Activated T-cell treated with anti-CD3 and anti-CD28 coated beads, Interleukin-2, amount 50 U/mL, for 48 hours (primary cell): ENCODE results near the gene NAPG.
"Not testable (repeated sequence)": the region's sequence is repeated elsewhere in the genome, so short reads cannot be mapped to it uniquely, and the experiment has no call there.

Source experiments
- DNase-seq, 2 experiments: peaks; one replicate each; pipeline ENCODE4 v3.0.0-alpha.2; 2020

The NAPG gene

DNA sequence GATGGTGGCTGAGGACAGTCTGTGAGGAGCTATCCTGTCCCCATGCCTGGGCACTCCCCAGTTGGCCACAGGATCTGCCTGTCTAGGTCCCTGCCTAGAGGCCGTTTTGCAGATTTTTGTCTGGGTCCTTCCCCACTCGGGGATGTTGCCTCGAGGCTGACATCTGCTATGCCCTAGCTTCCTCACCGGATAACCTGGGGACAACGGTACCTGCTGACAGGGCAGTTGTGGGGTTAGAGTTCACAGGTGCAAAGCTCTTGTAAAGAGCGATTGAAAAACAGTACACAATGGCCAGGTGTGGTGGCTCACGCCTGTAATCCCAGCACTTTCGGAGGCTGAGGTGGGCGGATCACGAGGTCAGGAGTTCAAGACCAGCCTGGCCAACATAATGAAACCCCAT lies 30.4 kb downstream of the NAPG start:
- not testable (repeated sequence) for DNase-seq

DNA sequence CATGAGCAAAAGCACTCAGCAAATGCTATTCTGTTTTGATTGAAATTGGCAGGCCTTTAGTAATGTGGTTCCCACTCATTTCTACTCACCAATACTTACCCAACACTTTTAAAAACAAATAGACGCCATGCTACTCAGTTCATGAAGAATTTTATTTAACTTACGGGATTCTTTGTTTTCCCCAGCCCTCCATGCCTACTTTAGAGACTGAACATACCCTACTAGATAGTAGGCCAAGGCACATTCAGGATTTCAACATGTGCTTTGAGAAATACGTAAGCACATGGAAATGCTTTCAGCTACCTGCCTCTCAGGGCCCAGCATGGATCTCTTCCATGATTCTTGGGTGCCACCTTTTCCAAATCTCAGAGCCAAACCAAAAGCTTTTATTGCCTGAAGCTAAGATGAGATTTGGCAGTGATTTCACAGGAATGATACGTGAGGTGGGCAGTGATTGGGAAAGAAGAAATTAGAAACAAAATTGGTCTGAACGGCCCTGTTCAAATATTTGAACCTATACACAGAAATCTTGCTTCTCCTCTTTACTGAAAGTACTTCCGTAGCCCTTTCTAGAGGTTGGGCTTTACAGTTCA lies 31.4 kb downstream of the NAPG start:
- DNase-seq = no peak

DNA sequence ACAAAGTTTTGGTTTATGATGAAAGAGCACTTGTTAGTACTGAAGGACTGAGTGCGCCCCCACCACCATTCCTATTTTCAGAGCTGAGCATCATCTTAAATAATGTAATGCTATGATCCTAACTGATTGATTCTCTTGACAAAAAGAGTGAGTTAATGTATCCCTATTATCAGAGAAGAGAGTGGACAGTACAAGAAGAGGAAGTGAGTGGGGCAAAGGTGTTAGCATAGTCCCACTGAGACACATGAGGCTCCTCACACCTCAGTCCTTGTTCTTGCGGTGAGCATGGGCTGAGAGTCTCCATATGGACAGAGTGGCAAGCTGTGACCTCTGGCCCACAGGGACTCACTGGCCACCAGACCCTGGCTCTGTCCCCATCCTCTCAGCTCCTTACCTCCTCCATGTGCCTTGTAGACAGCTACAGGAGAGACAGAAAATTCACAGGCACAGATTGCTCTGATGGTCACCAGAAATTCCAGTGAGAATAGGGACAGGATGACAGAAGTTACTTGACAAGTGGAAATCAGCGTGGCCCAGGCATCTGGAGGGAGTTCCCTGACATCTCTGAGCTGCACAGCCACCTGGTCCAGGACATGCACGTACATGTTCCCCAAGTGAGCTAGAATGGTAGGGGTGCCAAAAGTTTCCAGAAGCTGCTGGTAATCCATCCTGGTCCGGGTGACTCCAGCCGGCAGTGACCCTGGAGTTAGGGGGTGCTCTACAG lies 32.6 kb downstream of the NAPG start:
- DNase-seq = no peak

DNA sequence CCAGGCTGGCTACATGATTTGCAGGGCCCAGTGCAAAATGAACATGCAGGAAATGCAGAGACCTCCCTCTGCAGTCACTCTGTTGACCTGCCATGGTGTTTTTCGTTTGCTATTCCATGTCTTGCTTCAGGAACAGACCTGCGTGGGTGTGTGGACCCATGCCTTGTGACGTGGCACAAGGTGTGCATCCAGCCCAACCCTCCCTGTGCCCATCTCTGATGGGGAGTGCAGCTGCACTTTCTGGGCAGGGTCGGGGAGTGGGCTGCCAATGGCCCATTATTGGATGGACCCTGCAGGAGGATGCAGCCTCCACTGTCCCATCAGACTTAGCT lies 33.1 kb downstream of the NAPG start:
- no peak for DNase-seq

DNA sequence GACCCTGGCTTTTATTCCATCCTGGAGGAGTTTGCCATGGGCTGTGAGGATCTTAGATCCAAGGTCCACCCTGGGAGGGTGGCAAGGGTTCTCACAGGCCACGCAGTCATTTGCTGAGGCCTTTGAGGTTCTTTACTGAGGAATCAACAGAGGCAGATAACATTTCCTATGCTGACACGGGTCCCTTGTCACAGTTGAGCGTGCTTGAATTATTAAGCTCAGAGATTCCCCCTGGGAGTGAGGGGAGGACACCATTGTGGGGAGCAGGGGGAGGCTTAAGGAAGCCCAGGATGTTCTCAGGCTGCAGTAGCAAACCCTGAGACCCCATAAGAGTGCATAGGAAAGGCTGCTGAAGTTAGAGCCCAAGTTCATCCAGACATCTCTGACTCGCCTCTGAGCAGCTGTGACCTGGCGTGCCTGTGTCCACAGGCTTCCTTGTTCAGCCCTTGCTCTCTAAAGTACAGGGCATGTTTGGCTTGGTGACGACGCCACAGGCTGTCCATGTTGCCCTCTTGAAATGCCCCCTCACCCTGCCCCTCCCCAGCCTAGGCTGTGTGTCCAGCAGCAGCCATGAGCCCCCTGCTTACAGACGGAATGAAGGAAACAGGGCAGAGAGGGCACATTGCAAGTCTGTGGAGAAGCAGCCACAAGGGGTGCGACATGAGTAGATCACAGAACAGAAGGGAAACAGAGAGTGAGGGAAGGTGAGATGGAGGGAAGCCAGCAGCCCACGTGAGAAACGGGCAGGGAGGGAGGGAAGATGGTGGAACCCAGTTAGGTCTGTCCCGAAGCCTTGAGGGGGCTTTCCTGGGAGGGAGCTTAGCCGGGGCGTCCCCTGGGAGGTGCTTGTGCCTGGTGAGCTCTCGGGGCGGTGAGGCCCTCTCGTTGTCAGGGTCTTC lies 34.0 kb downstream of the NAPG start:
- peak in 1 of 2 experiments; percentile 28 for DNase-seq

DNA sequence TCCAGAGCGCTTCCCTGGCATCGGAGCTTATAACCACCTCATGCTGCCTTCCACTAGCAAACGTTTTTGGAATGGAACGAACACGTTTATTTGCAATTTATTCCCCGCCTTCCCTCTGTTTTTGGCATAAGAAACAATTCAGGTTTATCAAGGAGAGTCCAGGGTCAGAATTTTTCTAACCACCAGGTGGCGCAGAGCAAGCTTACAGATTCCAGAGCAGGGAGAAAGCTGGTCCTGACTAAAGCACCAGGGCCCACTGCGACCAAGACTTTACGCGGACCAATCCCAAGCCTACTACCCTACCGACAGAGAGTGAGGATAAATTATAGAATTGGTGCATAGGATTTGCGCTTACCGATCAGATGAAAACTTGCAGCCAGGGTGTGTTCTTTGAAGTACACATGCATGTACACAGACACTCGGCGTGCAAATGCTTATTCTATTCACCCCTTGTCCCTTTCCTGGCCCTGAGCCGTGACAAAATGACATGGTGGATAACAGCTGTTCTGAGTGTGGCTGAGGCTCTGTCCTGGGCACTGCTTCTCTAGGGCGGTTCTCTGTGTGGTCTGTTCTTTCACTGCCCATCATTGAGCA lies 34.7 kb downstream of the NAPG start:
- peak; percentile 72 to 73 for DNase-seq

DNA sequence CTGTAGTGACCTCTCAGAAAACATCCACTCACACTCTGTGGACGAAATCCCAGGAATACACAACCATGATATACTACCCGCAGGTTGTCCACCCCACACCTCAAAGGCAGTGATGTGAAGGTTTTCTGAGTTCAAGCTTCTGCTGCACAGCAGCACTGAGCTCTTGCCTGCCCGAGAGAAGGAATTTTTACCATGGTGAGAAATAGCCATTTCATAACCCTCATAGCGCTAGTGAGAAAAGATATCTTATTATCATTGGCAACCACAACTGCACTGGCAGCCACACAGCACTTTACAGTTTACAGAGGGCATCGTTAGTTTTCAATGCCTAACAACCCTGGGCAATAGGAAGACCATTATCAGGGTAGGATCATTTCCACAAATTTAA lies 36.9 kb downstream of the NAPG start:
- no peak for DNase-seq

DNA sequence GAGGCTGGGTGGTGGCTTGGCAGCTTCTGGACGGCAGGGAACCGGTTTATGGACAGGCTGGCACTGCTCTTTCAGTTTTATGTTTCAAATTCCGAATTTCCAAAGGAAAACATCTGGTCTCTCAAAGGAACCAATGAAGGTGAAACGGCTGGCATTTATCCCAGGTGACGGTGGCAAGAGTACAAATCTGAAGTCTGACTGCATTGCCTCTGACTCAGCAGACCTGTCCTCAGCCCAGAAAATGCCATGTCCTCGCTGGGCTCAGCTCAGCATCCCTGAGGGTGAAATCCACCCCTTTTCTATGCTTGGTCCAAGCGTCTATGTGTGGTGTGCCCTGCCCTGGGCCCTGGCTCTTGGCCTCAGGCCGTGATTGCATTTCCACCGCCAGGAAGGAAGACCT lies 38.1 kb downstream of the NAPG start:
- DNase-seq = no peak

DNA sequence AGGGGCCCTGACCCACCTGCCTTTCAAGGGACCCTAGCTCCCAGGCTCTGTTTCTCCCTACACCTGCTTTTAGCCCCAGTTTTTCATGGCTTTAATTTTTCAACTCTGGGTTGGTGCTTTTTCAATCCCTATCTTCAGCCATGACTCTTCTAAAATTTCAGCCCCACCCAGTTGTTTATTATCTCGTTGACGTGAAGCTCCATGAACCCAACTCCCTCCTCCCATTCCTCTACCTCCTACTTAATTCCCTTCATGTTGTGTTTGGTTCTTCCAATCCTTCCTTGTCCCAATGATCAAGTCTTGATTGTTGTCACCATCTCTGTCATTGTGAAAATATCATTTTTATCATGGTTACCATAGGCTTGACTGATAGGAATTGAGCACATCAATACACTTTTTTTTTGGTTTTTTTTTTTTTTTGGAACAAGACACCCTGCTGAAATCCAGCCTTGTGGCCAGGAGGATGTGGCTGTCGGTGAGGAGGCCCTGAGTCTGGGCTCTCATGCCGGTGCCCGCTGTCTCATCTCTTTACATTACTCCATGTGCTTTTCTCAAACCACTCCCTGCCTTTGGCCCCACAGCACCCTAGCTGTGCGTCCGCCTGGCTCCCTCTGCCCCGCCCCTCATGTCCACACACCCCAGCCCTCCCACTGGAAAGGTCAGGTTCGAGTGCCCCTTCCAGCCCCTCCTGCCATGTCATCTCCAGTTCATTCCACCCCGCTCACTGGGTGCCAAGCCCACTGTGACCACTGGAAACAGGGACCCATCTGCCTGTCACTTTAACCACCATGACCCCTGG lies 39.3 kb downstream of the NAPG start:
- no peak for DNase-seq

DNA sequence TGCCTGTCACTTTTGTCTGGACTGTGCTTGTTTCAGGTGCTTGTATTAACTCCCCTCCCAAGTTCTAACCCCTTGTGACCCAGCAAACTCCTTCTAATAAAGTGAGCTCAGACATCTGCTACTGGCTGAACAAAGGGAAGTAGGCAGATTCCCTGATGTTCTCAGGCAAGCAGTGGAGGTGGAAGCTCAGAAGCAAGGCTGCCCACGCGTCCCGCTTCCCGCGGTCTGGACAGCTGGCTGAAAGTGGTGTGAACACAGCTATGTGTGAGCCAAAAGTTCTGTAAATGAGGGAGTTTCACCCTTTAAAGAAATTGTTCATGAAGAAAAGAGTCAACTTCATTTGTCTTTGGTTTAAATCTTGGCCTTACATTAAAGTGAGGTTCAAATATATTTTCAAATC lies 40.0 kb downstream of the NAPG start:
- no peak for DNase-seq

DNA sequence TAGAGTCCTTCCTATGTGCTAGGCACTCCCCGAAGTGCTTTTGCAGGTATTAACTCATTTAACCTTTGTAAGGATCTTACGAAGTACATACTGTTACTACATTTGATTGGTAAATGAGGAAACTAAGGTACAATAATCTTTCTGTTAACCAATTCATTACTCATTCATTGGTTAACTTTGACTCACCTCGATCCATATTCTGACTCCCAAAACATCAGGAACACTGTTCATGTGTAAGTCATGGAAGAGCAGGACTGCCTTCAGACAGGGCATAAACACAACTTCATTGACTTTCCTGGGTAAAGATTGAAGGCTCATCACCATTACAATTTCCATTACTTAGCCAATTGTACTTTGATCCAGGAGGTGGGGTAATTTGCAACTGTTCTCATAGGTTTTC lies 40.6 kb downstream of the NAPG start:
- no peak for DNase-seq

DNA sequence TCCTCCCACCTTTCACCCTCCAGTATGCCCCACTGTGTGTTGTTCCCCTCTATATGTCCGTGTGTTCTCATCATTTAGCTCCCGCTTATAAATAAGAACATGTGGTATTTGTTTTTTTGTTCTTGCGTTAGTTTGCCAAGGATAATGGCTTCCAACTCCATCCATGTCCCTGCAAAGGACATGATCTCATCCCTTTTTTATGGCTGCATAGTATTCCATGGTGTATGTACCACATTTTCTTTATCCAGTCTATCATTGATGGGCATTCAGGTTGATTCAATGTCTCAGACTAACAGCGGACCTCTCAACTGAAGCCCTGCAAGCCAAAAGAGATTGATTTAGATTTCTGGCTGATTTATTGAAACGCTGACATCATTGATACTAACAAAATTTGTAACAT lies 44.1 kb downstream of the NAPG start:
- DNase-seq = not testable (repeated sequence)

DNA sequence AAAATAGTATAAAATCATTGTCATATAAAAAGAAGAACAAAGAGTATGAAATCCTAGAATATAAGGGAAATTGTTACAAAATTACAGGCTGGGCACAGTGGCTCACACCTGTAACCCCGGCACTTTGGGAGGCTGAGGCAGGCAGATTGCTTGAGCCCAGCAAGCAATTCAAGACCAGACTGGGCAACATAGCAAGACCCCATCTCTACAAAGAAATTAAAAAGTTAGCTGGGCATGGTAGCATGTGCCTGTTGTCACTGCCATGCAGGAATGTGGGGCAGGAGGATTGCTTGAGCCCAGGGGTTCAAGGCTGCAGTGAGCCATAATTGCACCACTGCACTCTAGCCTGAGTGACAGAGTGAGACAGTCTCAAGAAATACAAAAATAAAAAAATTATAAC lies 44.8 kb downstream of the NAPG start:
- DNase-seq = no peak

DNA sequence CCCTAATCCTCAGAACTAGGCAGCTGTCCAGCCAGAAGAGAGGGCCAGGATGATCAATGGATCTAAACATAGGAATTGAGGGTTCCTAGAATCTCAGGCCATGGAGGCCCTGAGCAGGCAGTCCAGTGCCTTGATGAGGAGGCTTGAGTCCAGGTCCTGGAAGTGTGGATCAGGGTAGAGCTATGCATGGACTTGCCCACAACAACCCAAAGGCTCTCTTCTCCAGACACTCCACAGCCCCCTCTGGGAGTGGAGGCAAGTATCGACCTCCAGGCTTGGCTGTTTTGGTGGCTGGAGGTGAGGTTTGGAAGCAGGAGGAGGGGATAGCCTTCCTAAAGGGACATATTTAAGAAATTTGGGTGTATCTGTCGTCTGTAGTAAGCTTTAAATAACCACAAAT lies 45.7 kb downstream of the NAPG start:
- DNase-seq = no peak

DNA sequence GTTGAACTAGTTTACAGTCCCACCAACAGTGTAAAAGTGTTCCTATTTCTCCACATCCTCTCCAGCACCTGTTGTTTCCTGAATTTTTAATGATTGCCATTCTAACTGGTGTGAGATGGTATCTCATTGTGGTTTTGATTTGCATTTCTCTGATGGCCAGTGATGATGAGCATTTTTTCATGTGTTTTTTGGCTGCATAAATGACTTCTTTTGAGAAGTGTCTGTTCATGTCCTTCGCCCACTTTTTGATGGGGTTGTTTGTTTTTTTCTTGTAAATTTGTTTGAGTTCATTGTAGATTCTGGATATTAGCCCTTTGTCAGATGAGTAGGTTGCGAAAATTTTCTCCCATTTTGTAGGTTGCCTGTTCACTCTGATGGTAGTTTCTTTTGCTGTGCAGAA lies 47.4 kb downstream of the NAPG start:
- DNase-seq = not testable (repeated sequence)

DNA sequence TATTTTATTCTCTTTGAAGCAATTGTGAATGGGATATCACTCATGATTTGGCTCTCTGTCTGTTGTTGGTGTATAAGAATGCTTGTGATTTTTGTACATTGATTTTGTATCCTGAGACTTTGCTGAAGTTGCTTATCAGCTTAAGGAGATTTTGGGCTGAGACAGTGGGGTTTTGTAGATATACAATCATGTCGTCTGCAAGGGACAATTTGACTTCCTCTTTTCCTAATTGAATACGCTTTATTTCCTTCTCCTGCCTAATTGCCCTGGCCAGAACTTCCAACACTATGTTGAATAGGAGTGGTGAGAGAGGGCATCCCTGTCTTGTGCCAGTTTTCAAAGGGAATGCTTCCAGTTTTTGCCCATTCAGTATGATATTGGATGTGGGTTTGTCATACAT lies 48.6 kb downstream of the NAPG start:
- not testable (repeated sequence) for DNase-seq

DNA sequence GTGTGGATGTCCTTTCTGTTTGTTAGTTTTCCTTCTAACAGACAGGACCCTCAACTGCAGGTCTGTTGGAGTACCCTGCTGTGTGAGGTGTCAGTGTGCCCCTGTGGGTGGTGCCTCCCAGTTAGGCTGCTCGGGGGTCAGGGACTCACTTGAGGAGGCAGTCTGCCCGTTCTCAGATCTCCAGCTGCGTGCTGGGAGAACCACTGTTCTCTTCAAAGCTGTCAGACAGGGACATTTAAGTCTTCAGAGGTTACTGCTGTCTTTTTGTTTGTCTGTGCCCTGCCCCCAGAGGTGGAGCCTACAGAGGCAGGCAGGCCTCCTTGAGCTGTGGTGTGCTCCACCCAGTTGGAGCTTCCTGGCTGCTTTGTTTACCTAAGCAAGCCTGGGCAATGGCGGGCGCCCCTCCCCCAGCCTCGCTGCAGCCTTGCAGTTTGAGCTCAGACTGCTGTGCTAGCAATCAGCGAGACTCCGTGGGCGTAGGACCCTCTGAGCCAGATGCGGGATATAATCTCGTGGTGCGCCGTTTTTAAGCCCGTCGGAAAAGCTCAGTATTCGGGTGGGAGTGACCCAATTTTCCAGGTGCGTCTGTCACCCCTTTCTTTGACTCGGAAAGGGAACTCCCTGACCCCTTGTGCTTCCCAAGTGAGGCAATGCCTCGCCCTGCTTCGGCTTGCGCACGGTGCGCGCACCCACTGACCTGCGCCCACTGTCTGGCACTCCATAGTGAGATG lies 52.2 kb downstream of the NAPG start:
- DNase-seq = not testable (repeated sequence)

DNA sequence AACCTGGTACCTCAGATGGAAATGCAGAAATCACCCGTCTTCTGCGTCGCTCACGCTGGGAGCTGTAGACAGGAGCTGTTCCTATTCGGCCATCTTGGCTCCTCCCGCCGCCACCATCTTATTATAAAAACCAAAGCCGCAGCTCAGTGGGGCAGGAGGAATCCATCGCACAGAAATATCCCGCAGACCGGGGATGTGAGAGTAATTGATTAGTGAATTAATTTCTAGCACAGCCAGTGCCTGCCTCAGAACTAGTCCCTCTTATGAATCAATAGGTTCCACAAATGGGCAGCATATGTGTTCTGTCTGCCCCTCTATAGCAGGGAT lies 52.7 kb downstream of the NAPG start:
- DNase-seq = not testable (repeated sequence)

DNA sequence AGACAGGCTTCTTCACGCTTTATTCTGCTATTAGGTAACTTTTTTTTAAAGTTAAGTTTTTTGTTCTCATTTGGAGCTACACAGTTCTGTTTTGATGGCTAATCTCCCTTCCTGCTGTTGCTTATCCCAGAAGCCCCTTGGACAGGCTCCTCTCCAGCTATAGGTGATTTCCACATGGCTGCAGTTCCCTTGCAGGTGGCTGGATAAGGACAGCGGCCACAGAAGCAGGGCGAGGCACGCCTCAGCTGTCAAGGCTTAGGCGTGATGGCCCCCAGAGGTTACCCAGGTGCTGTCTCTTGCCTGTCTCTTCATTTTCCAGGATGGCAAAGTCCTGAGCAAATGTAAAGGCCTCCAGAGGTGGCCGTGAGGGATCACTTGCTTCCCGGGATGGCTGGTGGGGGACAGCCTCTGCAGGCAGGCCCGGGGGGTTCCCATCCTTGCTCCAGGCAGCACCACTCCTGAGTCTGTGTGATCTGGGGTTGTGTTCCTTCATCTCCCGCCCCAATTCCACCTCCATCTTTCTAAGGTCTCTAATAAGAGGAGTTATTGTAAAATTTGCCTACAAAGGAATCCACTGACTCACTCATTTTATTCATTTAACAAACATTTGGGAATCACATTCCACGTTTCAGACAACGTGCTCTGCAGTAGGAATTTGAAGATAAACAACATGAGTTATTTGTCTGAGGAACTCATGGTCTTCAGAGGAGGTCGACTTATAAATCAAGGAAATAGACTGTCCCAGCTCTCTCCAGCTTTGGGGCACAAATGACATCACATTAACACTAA lies 53.4 kb downstream of the NAPG start:
- no peak for DNase-seq

DNA sequence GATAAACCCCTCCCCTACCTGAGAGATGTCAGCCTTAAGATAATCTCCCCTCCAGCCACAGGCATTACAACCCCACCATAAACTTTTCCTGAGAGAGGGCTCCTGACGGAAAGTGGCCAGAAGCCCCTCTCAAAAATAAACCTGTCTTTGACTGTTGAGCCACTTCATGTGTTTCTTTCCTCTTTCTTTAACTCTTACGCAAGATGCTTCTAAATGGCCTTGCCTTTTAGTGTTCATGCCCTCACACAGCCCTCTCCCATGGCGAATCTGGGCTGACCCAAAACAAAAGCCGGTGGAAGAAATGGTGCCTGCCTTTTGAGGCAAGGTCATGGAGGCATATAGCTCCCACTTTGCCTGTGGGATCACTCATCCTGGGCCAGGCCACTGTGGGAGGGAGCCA lies 54.4 kb downstream of the NAPG start:
- no peak for DNase-seq

DNA sequence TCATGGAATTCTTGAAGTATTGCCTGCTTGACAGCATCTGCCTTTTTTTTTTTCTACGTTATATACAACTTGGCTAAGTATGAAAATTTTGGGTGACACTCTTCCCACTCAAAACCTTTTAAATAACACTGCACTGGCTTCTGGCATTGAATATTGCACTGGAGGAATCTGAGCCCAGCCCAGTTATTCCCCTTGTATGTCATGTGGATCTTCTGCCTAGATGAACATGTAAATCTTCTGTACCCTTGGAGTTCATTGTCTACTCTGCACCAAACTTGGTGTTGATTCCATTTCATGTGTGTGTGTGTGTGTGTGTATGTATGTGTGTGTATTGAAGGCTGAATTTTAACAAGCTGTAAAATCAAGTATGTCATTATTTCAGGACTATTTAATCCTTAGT lies 59.4 kb downstream of the NAPG start:
- no peak for DNase-seq
